T-cell (primary cell): ENCODE measurements around the gene RERE. TPM values are rescaled to one million over a fixed set of nuclear protein-coding genes. Genes with fewer than 3 reads are reported as not detected.

ENCODE experiments used
- ATAC-seq, 4 experiments: fragments of 200-7000 bp in 3 of 4; fragments of 150-1000 bp in 1 of 4; cut with Tn5 transposase; replicated peaks in 1 of 4; 1 replicate in 3 of 4; 2 replicates in 1 of 4; pipeline ENCODE4 v1.10.0; 2021; ENCODE audit warnings: moderate library complexity in 3 of 4, mild to moderate bottlenecking in 2 of 4, moderate number of reproducible peaks in 1 of 4
- CTCF ChIA-PET, 2 donors: fragments of 300-600 bp; sonication (Branson Sonifier 250); formaldehyde crosslinking; loops; one replicate each; lab custom pipeline; 2022; ENCODE audit warnings: antibody characterized with exemption in 2 of 2; lab: Charles Lee
- POLR2A ChIA-PET, 2 donors: fragments of 300-600 bp; sonication (Branson Sonifier 250); formaldehyde crosslinking; loops; one replicate each; lab custom pipeline; 2022; ENCODE audit warnings: antibody characterized with exemption in 2 of 2; lab: Charles Lee
- DNase-seq, 35 experiments: peaks; one replicate each; pipeline versions ENCODE4 v3.0.0 to v3.0.0-alpha.2; 2013 to 2023
- H3K27ac ChIP-seq: one replicate; pipeline ENCODE4 v1.5.1; 2013; ENCODE audit warnings: low read length
- H3K27me3 ChIP-seq, 2 experiments: replicated peaks in 1 of 2; 1 replicate in 1 of 2; 2 replicates in 1 of 2; pipeline versions ENCODE4 v1.6.1 to v1.7.0; 2013; ENCODE audit warnings: low read length in 1 of 2, mixed read lengths in 1 of 2; ENCODE audit not compliant: control insufficient read depth in 2 of 2, insufficient read depth in 2 of 2; ENCODE audit errors: extremely low read depth in 1 of 2
- H3K36me3 ChIP-seq, 2 donors: 1 replicate in 1 of 2; 2 replicates in 1 of 2; pipeline versions ENCODE4 v1.6.1 to v1.7.0; 2013; ENCODE audit warnings: low read length in 1 of 2; ENCODE audit not compliant: control insufficient read depth in 2 of 2, insufficient read depth in 1 of 2; ENCODE audit errors: extremely low read depth in 1 of 2
- H3K4me1 ChIP-seq, 2 experiments: 1 replicate in 1 of 2; 2 replicates in 1 of 2; pipeline versions ENCODE4 v1.6.1 to v1.7.0; 2013; ENCODE audit warnings: low read length in 2 of 2, mixed read lengths in 1 of 2; ENCODE audit not compliant: insufficient read depth in 2 of 2, control insufficient read depth in 1 of 2; ENCODE audit errors: extremely low read depth in 1 of 2
- H3K4me3 ChIP-seq, 2 donors: 1 replicate in 1 of 2; 2 replicates in 1 of 2; pipeline versions ENCODE4 v1.5.1 to v1.7.0; 2013; ENCODE audit warnings: mild to moderate bottlenecking in 2 of 2, low read length in 1 of 2, moderate library complexity in 1 of 2; ENCODE audit not compliant: control insufficient read depth in 1 of 2; ENCODE audit errors: extremely low read depth in 1 of 2
- H3K9me3 ChIP-seq: 2 replicates; pipeline ENCODE4 v1.7.0; 2013
- H3K27ac Mint-ChIP-seq, 2 donors: one replicate each; pipeline ENCODE4 v1.8.0; 2020 to 2021; ENCODE audit warnings: mild to moderate bottlenecking in 2 of 2, mixed read lengths in 2 of 2
- H3K27me3 Mint-ChIP-seq, 2 donors: one replicate each; pipeline ENCODE4 v1.8.0; 2021 to 2022; ENCODE audit warnings: mixed read lengths in 2 of 2
- H3K36me3 Mint-ChIP-seq: one replicate; pipeline ENCODE4 v1.8.0; 2021; ENCODE audit warnings: mixed read lengths
- H3K4me1 Mint-ChIP-seq, 3 donors: one replicate each; pipeline ENCODE4 v1.8.0; 2020 to 2022; ENCODE audit warnings: mixed read lengths in 3 of 3, mild to moderate bottlenecking in 1 of 3
- H3K4me3 Mint-ChIP-seq, 3 donors: one replicate each; pipeline ENCODE4 v1.8.0; 2020 to 2022; ENCODE audit warnings: mild to moderate bottlenecking in 3 of 3, mixed read lengths in 3 of 3, moderate library complexity in 3 of 3
- H3K9me3 Mint-ChIP-seq, 3 donors: one replicate each; pipeline ENCODE4 v1.8.0; 2020 to 2022; ENCODE audit warnings: mixed read lengths in 3 of 3
- whole genome bisulfite sequencing: methylation state at CpG from one replicate; pipeline ENCODE4 v1.1.5; 2013; ENCODE audit warnings: missing lambda C conversion rate; ENCODE audit not compliant: insufficient coverage; 5-methylcytosine and 5-hydroxymethylcytosine counted together
- total RNA-seq, 35 experiments: library from RNA in 6 of 35; stranded (reverse) in 6 of 35; fragments of 120-200 nt in 1 of 35; gene quantifications; one replicate each; pipeline versions ENCODE4 v1.2.1 to v1.2.4 and lab custom pipeline; 2013 to 2026

Gene RERE
- total RNA-seq, 5 donors from 2014 or later (not counting 1 experiment from before 2014, with no cell fraction given), result 85.1 to 116 (median 103) TPM

GRCh38 chr1:8345621-8346415 lies 471.6 kb downstream of the RERE start:
- Histone ChIP-seq H3K36me3 (no peaks in the 10 kb centered on the region), H3K4me1 (peaks cover 0 to 5% of the 10 kb centered on the region in 2 experiments), H3K4me3 (no peak overlapping the region), H3K27ac (no peak overlapping the region), H3K27me3 (peaks cover 0 to 11% of the 10 kb centered on the region in 2 experiments), H3K9me3 (no peaks in the 10 kb centered on the region)
- Mint-ChIP-seq H3K36me3 (no peaks in the 10 kb centered on the region), H3K9me3 (no peaks in the 10 kb centered on the region), H3K27ac (no peak overlapping the region), H3K27me3 (peaks cover 0 to 3% of the 10 kb centered on the region in 2 donors), H3K4me1 (peaks cover 4 to 7% (median 4%) of the 10 kb centered on the region in 3 donors), H3K4me3 (no peak overlapping the region)
- ATAC-seq (no peak), DNase-seq (no peak)
- ChIA-PET CTCF (interaction anchor here (0.6 to 2.5 kb wide), 3 partner anchors 331 to 428 kb away, joined by 3 to 12 read pairs (median 3); no protein-coding TSS in a partner anchor), POLR2A (no interaction called here)
- WGBS, result 76% methylated on average over 16 of the region's 18 CpGs

GRCh38 chr1:8344893-8345507 lies 472.4 kb downstream of the RERE start:
- H3K36me3 ChIP-seq, result no peaks in the 10 kb centered on the region
- H3K4me1 ChIP-seq, result peaks cover 0 to 5% of the 10 kb centered on the region in 2 experiments
- Mint-ChIP-seq H3K27ac (no peak overlapping the region), H3K4me1 (peaks cover 4 to 7% (median 4%) of the 10 kb centered on the region in 3 donors), H3K4me3 (no peak overlapping the region), H3K9me3 (no peaks in the 10 kb centered on the region), H3K27me3 (peaks cover 0 to 3% of the 10 kb centered on the region in 2 donors), H3K36me3 (no peaks in the 10 kb centered on the region)
- ChIA-PET CTCF (interaction anchor here in 1 of 2 donors (0.6 kb wide), 1 partner anchor 427 kb away, joined by 3 read pairs; no protein-coding TSS in a partner anchor), POLR2A (no interaction called here)
- no peaks in the 10 kb centered on the region for H3K9me3 ChIP-seq
- H3K4me3 ChIP-seq, result no peak overlapping the region
- no peak overlapping the region for H3K27ac ChIP-seq
- WGBS, result 86% methylated on average over 9 of the region's 10 CpGs
- no peak for DNase-seq
- peaks cover 0 to 11% of the 10 kb centered on the region in 2 experiments for H3K27me3 ChIP-seq
- no peak for ATAC-seq

- DNase-seq (no peak), ATAC-seq (no peak)
- H3K27ac Mint-ChIP-seq, result no peak overlapping the region
- no peaks in the 10 kb centered on the region for H3K4me1 ChIP-seq
- H3K27me3 Mint-ChIP-seq, result no peaks in the 10 kb centered on the region
- POLR2A ChIA-PET, result no interaction called here
- 91% methylated on average over 32 of the region's 32 CpGs for WGBS
- CTCF ChIA-PET, result interaction anchor here in 1 of 2 donors (0.5 kb wide), 1 partner anchor 104 kb away, joined by 6 read pairs; no protein-coding TSS in a partner anchor
- no peak overlapping the region for H3K4me3 ChIP-seq
- peaks cover 0 to 6% of the 10 kb centered on the region in 2 experiments for H3K27me3 ChIP-seq
- H3K4me1 Mint-ChIP-seq, result no peaks in the 10 kb centered on the region
- no peaks in the 10 kb centered on the region for H3K36me3 ChIP-seq
- H3K9me3 ChIP-seq, result no peaks in the 10 kb centered on the region
- H3K4me3 Mint-ChIP-seq, result no peak overlapping the region
- no peak overlapping the region for H3K27ac ChIP-seq
- no peaks in the 10 kb centered on the region for H3K9me3 Mint-ChIP-seq
- H3K36me3 Mint-ChIP-seq, result peaks cover 4% of the 10 kb centered on the region
Measured at GRCh38 chr1:8343464-8344001, 473.9 kb downstream of the RERE start.

GRCh38 chr1:8343044-8343443 lies 474.4 kb downstream of the RERE start:
- ChIA-PET CTCF (no interaction called here), POLR2A (no interaction called here)
- Histone ChIP-seq H3K27ac (no peak overlapping the region), H3K27me3 (peaks cover 0 to 1% of the 10 kb centered on the region in 2 experiments), H3K9me3 (no peaks in the 10 kb centered on the region), H3K4me1 (no peaks in the 10 kb centered on the region), H3K4me3 (no peak overlapping the region), H3K36me3 (no peaks in the 10 kb centered on the region)
- no peak for ATAC-seq
- DNase-seq, result no peak
- H3K9me3 Mint-ChIP-seq, result no peaks in the 10 kb centered on the region
- WGBS, result 89% methylated on average over 8 of the region's 11 CpGs
- H3K4me3 Mint-ChIP-seq, result no peak overlapping the region
- H3K36me3 Mint-ChIP-seq, result peaks cover 4% of the 10 kb centered on the region
- no peaks in the 10 kb centered on the region for H3K4me1 Mint-ChIP-seq
- no peak overlapping the region for H3K27ac Mint-ChIP-seq
- H3K27me3 Mint-ChIP-seq, result no peaks in the 10 kb centered on the region

- H3K4me1 ChIP-seq, result no peaks in the 10 kb centered on the region
- ChIA-PET POLR2A (no interaction called here), CTCF (no interaction called here)
- no peak for DNase-seq
- no peak overlapping the region for H3K27ac ChIP-seq
- H3K36me3 ChIP-seq, result no peaks in the 10 kb centered on the region
- Mint-ChIP-seq H3K27me3 (no peaks in the 10 kb centered on the region), H3K4me3 (no peak overlapping the region), H3K36me3 (peaks cover 4% of the 10 kb centered on the region), H3K9me3 (no peaks in the 10 kb centered on the region), H3K4me1 (no peaks in the 10 kb centered on the region), H3K27ac (no peak overlapping the region)
- no peak overlapping the region for H3K4me3 ChIP-seq
- H3K27me3 ChIP-seq, result no peaks in the 10 kb centered on the region
- ATAC-seq, result no peak
- 90% methylated on average over 10 of the region's 10 CpGs for WGBS
- no peaks in the 10 kb centered on the region for H3K9me3 ChIP-seq
Measured at GRCh38 chr1:8342325-8342724, 475.1 kb downstream of the RERE start.

- Mint-ChIP-seq H3K4me1 (no peaks in the 10 kb centered on the region), H3K4me3 (no peak overlapping the region), H3K27ac (no peak overlapping the region), H3K36me3 (peaks cover 10% of the 10 kb centered on the region), H3K9me3 (peaks cover 0 to 3% (median 2%) of the 10 kb centered on the region in 3 donors), H3K27me3 (no peaks in the 10 kb centered on the region)
- H3K36me3 ChIP-seq, result no peaks in the 10 kb centered on the region
- no peak for DNase-seq
- ATAC-seq, result no peak
- no peaks in the 10 kb centered on the region for H3K9me3 ChIP-seq
- ChIA-PET POLR2A (no interaction called here), CTCF (no interaction called here)
- no peak overlapping the region for H3K27ac ChIP-seq
- no peak overlapping the region for H3K4me3 ChIP-seq
- 89% methylated on average over 4 of the region's 6 CpGs for WGBS
- H3K27me3 ChIP-seq, result no peaks in the 10 kb centered on the region
- no peaks in the 10 kb centered on the region for H3K4me1 ChIP-seq
Measured at GRCh38 chr1:8340448-8340847, 477.0 kb downstream of the RERE start.
